Astrocyte of the cerebellum (primary cell): ENCODE data around the gene SLC6A17.

ENCODE experiments used
- DNase-seq: peaks from one replicate; pipeline ENCODE4 v3.0.0-alpha.2; 2011; ENCODE audit warnings: low read depth
- H3K4me3 ChIP-seq: 2 replicates; pipeline ENCODE4 v1.5.1; 2011; ENCODE audit warnings: mild to moderate bottlenecking, low read depth, low read length, moderate library complexity
- CTCF ChIP-seq: IDR thresholded peaks from 2 replicates; pipeline ENCODE4 v1.5.1; 2012; ENCODE audit warnings: low read length, low read depth, moderate library complexity, mild to moderate bottlenecking; ENCODE audit errors: missing control alignments
- in situ Hi-C: cut with HindIII; loops from 2 replicates; pipeline ENCODE4 v1.10.0; 2017; ENCODE audit warnings: low sequenced_read_pairs

Gene SLC6A17

GRCh38 chr1:110120960-110121561 is 29.2 kb upstream of the SLC6A17 start:
- in situ Hi-C loops: no loop called here
- no peak for DNase-seq
- no peak for TF ChIP-seq CTCF
- H3K4me3 ChIP-seq: no peak overlapping the region

- in situ Hi-C loops: no loop called here
- TF ChIP-seq CTCF: no peak
- DNase-seq: no peak
- no peak overlapping the region for H3K4me3 ChIP-seq
These were observed 27.1 kb upstream of the SLC6A17 start for GRCh38 chr1:110123224-110123623.

GRCh38 chr1:110125810-110126209 is 24.5 kb upstream of the SLC6A17 start:
- H3K4me3 ChIP-seq: no peak overlapping the region
- in situ Hi-C loops: no loop called here
- no peak for DNase-seq
- TF ChIP-seq CTCF: no peak

- in situ Hi-C loops: no loop called here
- no peak for DNase-seq
These were observed 20.1 kb upstream of the SLC6A17 start for GRCh38 chr1:110130113-110130591.

GRCh38 chr1:110130989-110131388 is 19.3 kb upstream of the SLC6A17 start:
- H3K4me3 ChIP-seq: no peak overlapping the region
- in situ Hi-C loops: no loop called here
- TF ChIP-seq CTCF: no peak
- no peak for DNase-seq

More at GRCh38 chr1:110130113-110130591, 20.1 kb upstream of the SLC6A17 start:
- TF ChIP-seq CTCF: no peak
- no peak overlapping the region for H3K4me3 ChIP-seq

- no peak overlapping the region for H3K4me3 ChIP-seq
- no peak for DNase-seq
- in situ Hi-C loops: no loop called here
- TF ChIP-seq CTCF: no peak
These were observed 17.6 kb upstream of the SLC6A17 start for GRCh38 chr1:110132682-110133081.
